CD14-positive monocyte (primary cell): ENCODE measurements around the gene ZNF117. TPM values are rescaled to one million over a fixed set of nuclear protein-coding genes. Genes with fewer than 3 reads are reported as not detected.
A peak's percentile ranks its signal among the peaks of the same experiment; 100 is the strongest.

Experiments used
- DNase-seq, 3 donors: peaks; one replicate each; pipeline ENCODE4 v3.0.0-alpha.2; 2011 to 2022
- H2AFZ ChIP-seq: 2 replicates; pipeline ENCODE4 v1.6.0; 2012; ENCODE audit warnings: mild to moderate bottlenecking, low read depth, low read length, inconsistent platforms; ENCODE audit not compliant: insufficient read depth, poor library complexity, severe bottlenecking
- H3K27ac ChIP-seq, 2 donors: 1 replicate in 1 of 2; 2 replicates in 1 of 2; pipeline ENCODE4 v1.5.1; 2012 to 2013; ENCODE audit warnings: low read length in 2 of 2, control low read depth in 1 of 2, inconsistent platforms in 1 of 2, low read depth in 1 of 2, mild to moderate bottlenecking in 1 of 2
- H3K27me3 ChIP-seq, 2 donors: one replicate each; pipeline versions ENCODE4 v1.6.0 to v1.6.1; 2011 to 2013; ENCODE audit warnings: low read length in 2 of 2; ENCODE audit not compliant: control insufficient read depth in 2 of 2, insufficient read depth in 2 of 2
- H3K36me3 ChIP-seq, 2 donors: replicated peaks in 1 of 2; 1 replicate in 1 of 2; 2 replicates in 1 of 2; pipeline versions ENCODE4 v1.5.1 to v1.6.1; 2012 to 2013; ENCODE audit warnings: low read length in 2 of 2, control low read depth in 1 of 2, inconsistent platforms in 1 of 2, mild to moderate bottlenecking in 1 of 2; ENCODE audit not compliant: insufficient read depth in 2 of 2, control insufficient read depth in 1 of 2
- H3K4me1 ChIP-seq, 2 donors: 1 replicate in 1 of 2; 2 replicates in 1 of 2; pipeline versions ENCODE4 v1.5.1 to v1.6.1; 2012 to 2013; ENCODE audit warnings: low read length in 2 of 2, control low read depth in 1 of 2, inconsistent platforms in 1 of 2, mild to moderate bottlenecking in 1 of 2, moderate library complexity in 1 of 2; ENCODE audit not compliant: insufficient read depth in 2 of 2, control insufficient read depth in 1 of 2
- H3K4me2 ChIP-seq: replicated peaks from 2 replicates; pipeline ENCODE3; 2012; ENCODE audit warnings: low read length, moderate library complexity, mild to moderate bottlenecking; ENCODE audit not compliant: poor library complexity, severe bottlenecking; ENCODE audit errors: extremely low read depth
- H3K4me3 ChIP-seq, 3 experiments: fragments of 200-600 bp in 1 of 3; sonication (generic) in 1 of 3; replicated peaks in 1 of 3; 1 replicate in 2 of 3; 2 replicates in 1 of 3; pipeline ENCODE4 v1.5.1; 2011 to 2013; ENCODE audit warnings: low read length in 3 of 3, mild to moderate bottlenecking in 3 of 3, control low read depth in 2 of 3, low read depth in 2 of 3, inconsistent platforms in 1 of 3, moderate library complexity in 1 of 3
- H3K79me2 ChIP-seq: 2 replicates; pipeline ENCODE4 v1.6.0; 2012; ENCODE audit warnings: mild to moderate bottlenecking, control low read depth, inconsistent platforms, low read length, moderate library complexity; ENCODE audit not compliant: insufficient read depth
- H3K9ac ChIP-seq: 2 replicates; pipeline ENCODE4 v1.6.0; 2017; ENCODE audit warnings: low read length, mild to moderate bottlenecking; ENCODE audit not compliant: insufficient read depth, poor library complexity, severe bottlenecking
- H3K9me3 ChIP-seq, 2 donors: replicated peaks in 1 of 2; 1 replicate in 1 of 2; 2 replicates in 1 of 2; pipeline versions ENCODE4 v1.5.1 to v1.6.1; 2012 to 2013; ENCODE audit warnings: low read length in 2 of 2, control low read depth in 1 of 2; ENCODE audit not compliant: control insufficient read depth in 1 of 2, insufficient read depth in 1 of 2
- H4K20me1 ChIP-seq: 2 replicates; pipeline ENCODE4 v1.6.0; 2012; ENCODE audit warnings: mild to moderate bottlenecking, low read length, control low read depth, moderate library complexity; ENCODE audit not compliant: insufficient read depth
- H3K27ac Mint-ChIP-seq, 7 donors: one replicate each; pipeline ENCODE4 v1.8.0; 2020; ENCODE audit warnings: mild to moderate bottlenecking in 7 of 7, mixed read lengths in 7 of 7, moderate library complexity in 6 of 7, inconsistent platforms in 2 of 7
- H3K27me3 Mint-ChIP-seq, 3 donors: one replicate each; pipeline ENCODE4 v1.8.0; 2021 to 2022; ENCODE audit warnings: low read depth in 3 of 3, mild to moderate bottlenecking in 3 of 3, mixed read lengths in 3 of 3, moderate library complexity in 3 of 3, inconsistent platforms in 1 of 3
- H3K36me3 Mint-ChIP-seq, 2 donors: one replicate each; pipeline ENCODE4 v1.8.0; 2020; ENCODE audit warnings: mixed read lengths in 2 of 2, inconsistent platforms in 1 of 2, mild to moderate bottlenecking in 1 of 2
- H3K4me1 Mint-ChIP-seq: one replicate; pipeline ENCODE4 v1.8.0; 2020; ENCODE audit warnings: mild to moderate bottlenecking, mixed read lengths
- H3K4me3 Mint-ChIP-seq, 2 donors: one replicate each; pipeline ENCODE4 v1.8.0; 2020; ENCODE audit warnings: mild to moderate bottlenecking in 2 of 2, mixed read lengths in 2 of 2, moderate library complexity in 1 of 2
- H3K9me3 Mint-ChIP-seq, 7 donors: one replicate each; pipeline ENCODE4 v1.8.0; 2020 to 2022; ENCODE audit warnings: mixed read lengths in 7 of 7, mild to moderate bottlenecking in 6 of 7, moderate library complexity in 6 of 7, inconsistent platforms in 2 of 7
- WGBS: methylation state at CpG from one replicate; pipeline ENCODE4 v1.1.5; 2013; ENCODE audit warnings: missing lambda C conversion rate; ENCODE audit not compliant: insufficient coverage; 5-methylcytosine and 5-hydroxymethylcytosine counted together
- intact Hi-C, 2 donors: fragments of 100-400 bp; cut with micrococcal nuclease; formaldehyde crosslinking; loops; one replicate each; pipeline versions ENCODE4 v1.15.0 to v1.15.1; 2023
- polyA plus RNA-seq, 3 donors: library from polyadenylated mRNA; depleted of rRNA in 1 of 3; unstranded in 2 of 3; stranded (reverse) in 1 of 3; fragments of 300-500 nt in 2 of 3; fragments of >200 nt in 1 of 3; fragmentation: Illumina TruSeq in 2 of 3; gene quantifications; 1 replicate in 2 of 3; 2 replicates in 1 of 3; pipeline ENCODE4 v1.2.3, GENCODE V29; 2012 to 2021
- TF ChIP-seq, protein P1 (sequence below): fragments of 200-600 bp; IDR thresholded peaks from one replicate; pipeline ENCODE4 v1.8.0; 2022; ENCODE audit warnings: antibody characterized with exemption, mild to moderate bottlenecking

ZNF117 gene
- polyA plus RNA-seq, 3 donors, result 0.37 to 8.7 (median 0.64) TPM

DNA sequence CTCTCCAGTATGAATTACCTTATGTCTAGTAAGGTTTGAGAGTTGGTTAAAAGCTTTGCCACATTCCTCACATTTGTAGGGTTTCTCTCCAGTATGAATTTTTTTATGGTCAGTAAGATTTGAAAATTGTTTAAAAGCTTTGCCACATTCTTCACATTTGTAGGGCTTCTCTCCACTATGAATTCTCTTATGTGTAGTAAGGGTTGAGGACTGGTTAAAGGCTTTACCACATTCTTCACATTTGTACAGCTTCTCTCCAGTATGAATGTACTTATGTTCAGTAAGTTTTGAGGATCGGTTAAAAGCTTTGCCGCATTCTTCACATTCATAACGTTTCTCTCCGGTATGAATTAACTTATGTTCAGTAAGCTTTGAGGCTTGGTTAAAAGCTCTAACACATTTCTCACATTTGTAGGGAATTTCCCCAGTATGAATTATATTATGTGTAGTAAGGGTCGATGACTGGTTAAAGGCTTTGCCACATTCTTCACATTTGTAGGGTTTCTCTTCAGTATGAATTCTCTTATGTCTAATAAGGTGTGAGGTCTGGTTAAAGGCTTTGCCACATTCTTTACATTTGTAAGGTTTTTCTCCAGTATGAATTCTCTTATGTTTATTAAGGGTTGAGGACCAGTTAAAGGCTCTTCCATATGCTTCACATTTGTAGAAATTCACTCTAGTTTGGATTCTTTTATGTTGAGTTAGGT is 12.2 kb downstream of the ZNF117 start:
- peaks cover 27 to 54% of the 10 kb centered on the region in 2 donors for H3K36me3 ChIP-seq

DNA sequence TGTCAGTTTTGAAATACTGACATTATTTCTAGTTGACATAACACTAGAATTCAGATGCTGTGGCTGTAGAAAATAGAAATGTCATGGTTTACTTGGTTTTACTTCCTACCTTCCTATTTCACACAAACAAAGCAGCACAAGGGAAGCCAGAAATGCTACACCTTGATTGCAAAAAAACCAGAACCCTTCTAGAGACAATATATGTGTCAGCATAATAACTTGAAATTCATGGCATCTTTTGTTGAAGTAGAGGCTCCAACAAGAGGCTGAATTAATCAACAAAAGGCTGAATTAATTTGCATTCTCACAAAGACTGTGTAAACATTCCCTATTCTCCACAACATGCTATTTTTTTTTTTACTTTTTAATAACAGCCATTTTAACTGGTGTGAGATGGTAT is 25.2 kb downstream of the ZNF117 start:
- Histone ChIP-seq H2AFZ (no peak overlapping the region), H3K9me3 (peaks cover 11 to 40% of the 10 kb centered on the region in 2 donors), H3K27ac (no peak overlapping the region), H3K36me3 (no peaks in the 10 kb centered on the region), H3K4me1 (no peaks in the 10 kb centered on the region), H3K79me2 (no peaks in the 10 kb centered on the region), H3K27me3 (no peaks in the 10 kb centered on the region), H3K4me2 (no peak overlapping the region), H3K9ac (no peak overlapping the region), H4K20me1 (no peaks in the 10 kb centered on the region), H3K4me3 (no peak overlapping the region)
- H3K4me1 Mint-ChIP-seq, result no peaks in the 10 kb centered on the region
- no peak overlapping the region for H3K27ac Mint-ChIP-seq
- no peak for DNase-seq
- intact Hi-C loops, result no loop called here
- no peaks in the 10 kb centered on the region for H3K27me3 Mint-ChIP-seq
- peaks cover 25 to 51% (median 33%) of the 10 kb centered on the region in 7 donors for H3K9me3 Mint-ChIP-seq
- no peak overlapping the region for H3K4me3 Mint-ChIP-seq
- H3K36me3 Mint-ChIP-seq, result no peaks in the 10 kb centered on the region
- TF ChIP-seq, protein P1, sequence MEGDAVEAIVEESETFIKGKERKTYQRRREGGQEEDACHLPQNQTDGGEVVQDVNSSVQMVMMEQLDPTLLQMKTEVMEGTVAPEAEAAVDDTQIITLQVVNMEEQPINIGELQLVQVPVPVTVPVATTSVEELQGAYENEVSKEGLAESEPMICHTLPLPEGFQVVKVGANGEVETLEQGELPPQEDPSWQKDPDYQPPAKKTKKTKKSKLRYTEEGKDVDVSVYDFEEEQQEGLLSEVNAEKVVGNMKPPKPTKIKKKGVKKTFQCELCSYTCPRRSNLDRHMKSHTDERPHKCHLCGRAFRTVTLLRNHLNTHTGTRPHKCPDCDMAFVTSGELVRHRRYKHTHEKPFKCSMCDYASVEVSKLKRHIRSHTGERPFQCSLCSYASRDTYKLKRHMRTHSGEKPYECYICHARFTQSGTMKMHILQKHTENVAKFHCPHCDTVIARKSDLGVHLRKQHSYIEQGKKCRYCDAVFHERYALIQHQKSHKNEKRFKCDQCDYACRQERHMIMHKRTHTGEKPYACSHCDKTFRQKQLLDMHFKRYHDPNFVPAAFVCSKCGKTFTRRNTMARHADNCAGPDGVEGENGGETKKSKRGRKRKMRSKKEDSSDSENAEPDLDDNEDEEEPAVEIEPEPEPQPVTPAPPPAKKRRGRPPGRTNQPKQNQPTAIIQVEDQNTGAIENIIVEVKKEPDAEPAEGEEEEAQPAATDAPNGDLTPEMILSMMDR, result no peak

More for the DNA sequence above, 12.2 kb downstream of the ZNF117 start:
- H3K4me2 ChIP-seq, result no peak overlapping the region
- no peak overlapping the region for H3K9ac ChIP-seq
- H3K4me1 ChIP-seq, result no peaks in the 10 kb centered on the region
- Mint-ChIP-seq H3K9me3 (peaks cover 36 to 76% (median 69%) of the 10 kb centered on the region in 7 donors), H3K4me1 (no peaks in the 10 kb centered on the region), H3K4me3 (no peak overlapping the region), H3K27me3 (no peaks in the 10 kb centered on the region), H3K36me3 (peaks cover 33 to 37% of the 10 kb centered on the region in 2 donors), H3K27ac (no peak overlapping the region)
- H4K20me1 ChIP-seq, result no peaks in the 10 kb centered on the region
- TF ChIP-seq, protein P1, result no peak
- H2AFZ ChIP-seq, result no peak overlapping the region
- peaks cover 6 to 91% of the 10 kb centered on the region in 2 donors for H3K9me3 ChIP-seq
- H3K27me3 ChIP-seq, result no peaks in the 10 kb centered on the region
- H3K27ac ChIP-seq, result no peak overlapping the region
- no CpG with 5 or more reads among the region's 5 CpGs for WGBS
- intact Hi-C loops, result no loop called here
- H3K4me3 ChIP-seq, result peak overlapping the region in 1 of 3 experiments; percentile 19
- DNase-seq, result no peak
- no peaks in the 10 kb centered on the region for H3K79me2 ChIP-seq
